RPMI8226 (cell line): ENCODE results near the gene THAP9.

Experiments used
- DNase-seq: peaks from one replicate; pipeline ENCODE4 v3.0.0-alpha.2; 2015

THAP9 gene

DNA sequence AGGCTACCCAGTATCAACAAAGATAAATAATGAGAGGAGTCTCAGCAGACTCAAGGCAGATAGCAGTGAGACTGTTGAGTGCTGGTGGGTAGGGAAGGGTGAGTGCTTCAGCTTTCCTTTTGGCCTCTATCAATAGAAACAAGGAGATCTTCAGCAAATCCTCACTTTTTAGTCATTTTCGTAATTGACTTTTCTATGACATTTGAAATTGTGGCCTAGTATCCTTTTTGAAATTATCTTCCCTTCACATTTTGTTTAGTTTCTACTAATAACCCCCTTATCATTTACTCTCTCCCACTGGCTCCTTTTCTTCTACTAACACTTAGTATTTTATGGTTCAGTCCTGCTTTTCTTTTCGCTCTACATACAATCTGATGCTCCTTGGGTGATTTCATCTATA is 65.2 kb downstream of the THAP9 start:
- no peak for DNase-seq

DNA sequence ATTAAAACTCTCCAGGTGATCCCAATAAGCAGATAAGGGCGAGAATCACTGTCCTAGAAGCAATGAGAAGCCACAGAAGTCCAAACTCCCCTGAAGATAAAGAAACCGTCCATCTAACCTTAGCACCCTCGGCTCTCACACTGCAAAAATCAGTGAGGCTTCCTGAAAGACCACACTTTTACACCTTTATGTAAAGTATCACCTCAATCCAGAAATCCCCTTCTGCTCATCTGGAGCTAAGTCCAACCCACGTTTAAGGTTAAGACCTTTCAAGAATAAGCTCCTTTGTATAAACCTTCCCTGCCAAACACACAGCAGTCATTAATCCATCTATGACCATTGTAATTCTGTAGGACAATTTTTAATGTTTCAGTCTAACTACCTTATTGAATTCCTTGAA is 68.4 kb downstream of the THAP9 start:
- no peak for DNase-seq

DNA sequence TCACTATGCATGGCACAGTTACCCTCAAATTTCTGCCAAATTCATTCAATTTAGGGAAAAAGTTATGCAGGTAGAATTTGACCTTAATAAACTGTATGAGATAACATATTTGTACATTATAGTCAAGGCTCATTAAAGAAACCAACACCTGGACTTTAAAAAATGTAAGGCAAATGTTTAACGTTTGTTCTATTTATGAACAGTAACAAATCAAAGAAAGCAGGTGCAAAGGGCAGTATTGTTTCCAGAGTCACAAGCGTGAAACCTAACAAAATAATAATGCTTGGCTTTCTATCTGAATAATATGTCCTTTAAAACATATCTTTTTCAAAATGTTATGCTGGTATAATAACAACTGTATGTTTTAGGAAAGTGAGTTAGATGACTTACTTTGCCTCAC is 68.9 kb downstream of the THAP9 start:
- no peak for DNase-seq
